GM21447 (cell line): ENCODE measurements around the gene SKA1.

Experiments used
- ATAC-seq: cut with Tn5 transposase; IDR thresholded peaks from one replicate; pipeline ENCODE4 v1.9.1; 2021; ENCODE audit not compliant: unreplicated experiment

Gene SKA1

GRCh38 chr18:50374753-50375391 is at the start of gene SKA1:
Gene SKA1 (plus strand): TSS chr18:50375046. CDS start chr18:50375831, 785 bp downstream.
- peak; percentile 96 for ATAC-seq

GRCh38 chr18:50327983-50328382 is 46.9 kb upstream of the SKA1 start:
- no peak for ATAC-seq

GRCh38 chr18:50330176-50330575 is 44.7 kb upstream of the SKA1 start:
- no peak for ATAC-seq

- no peak for ATAC-seq
These were observed 43.2 kb upstream of the SKA1 start for GRCh38 chr18:50331691-50332090.

- ATAC-seq = peak; percentile 79
These were observed 40.2 kb upstream of the SKA1 start for GRCh38 chr18:50334546-50335152.

DNA sequence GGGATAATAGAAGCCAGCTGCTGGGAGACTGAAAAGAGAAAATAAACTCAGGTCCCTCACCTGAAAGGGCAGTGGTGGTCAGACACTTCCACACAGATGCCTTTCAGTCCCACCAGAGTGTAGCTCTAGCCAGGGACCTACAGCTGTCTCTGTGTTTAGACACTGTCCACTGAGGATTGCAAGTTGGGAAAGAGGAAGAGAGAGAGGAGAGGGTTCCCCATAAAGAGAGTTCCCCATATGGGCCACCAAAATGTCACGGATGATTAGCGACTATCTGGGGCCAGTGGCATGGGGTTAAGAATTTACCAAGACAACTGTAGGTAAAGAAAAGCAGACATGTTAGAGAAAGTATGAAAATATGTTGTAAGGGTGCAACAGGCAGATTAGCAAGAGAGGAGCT is 36.7 kb upstream of the SKA1 start:
- no peak for ATAC-seq

DNA sequence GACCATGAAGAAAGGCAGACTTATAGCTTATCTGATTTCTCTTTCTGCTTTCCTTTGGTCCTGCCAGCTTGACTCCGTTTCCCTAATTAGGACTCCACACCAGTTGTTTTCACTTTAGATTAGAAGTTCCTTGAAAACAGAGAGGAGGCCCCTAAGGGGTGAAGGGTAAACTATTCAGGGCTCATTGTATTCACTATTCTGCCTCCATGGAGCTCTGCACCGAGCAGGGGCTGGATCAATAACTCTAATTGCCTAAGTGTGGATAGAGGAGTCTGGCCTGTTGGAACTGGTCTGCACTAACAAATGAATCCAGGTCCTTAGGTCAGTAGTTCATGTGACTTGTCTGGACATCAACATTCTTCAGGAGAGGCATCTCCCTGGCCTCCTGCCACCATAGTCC is 36.1 kb upstream of the SKA1 start:
- ATAC-seq = no peak

DNA sequence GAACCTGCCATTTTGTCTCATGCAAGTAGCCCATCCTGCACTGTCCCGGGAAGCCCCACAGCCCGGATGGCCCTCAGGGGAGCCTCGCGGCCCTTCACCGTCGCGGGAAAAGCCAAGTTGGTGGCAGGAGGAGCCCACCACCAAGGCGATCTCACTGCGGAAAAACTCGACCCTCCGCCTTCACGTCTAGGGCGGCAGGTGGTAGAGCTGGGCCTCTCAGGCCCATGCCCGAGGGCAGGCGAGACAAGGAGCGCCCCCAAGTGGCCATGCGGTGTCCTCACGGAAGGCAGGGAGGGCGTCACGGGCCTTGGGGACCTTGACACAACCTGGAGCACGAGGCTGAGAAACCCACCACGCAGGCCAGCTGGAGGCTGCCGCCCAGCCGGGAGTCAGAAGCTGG is 34.8 kb upstream of the SKA1 start:
- no peak for ATAC-seq

DNA sequence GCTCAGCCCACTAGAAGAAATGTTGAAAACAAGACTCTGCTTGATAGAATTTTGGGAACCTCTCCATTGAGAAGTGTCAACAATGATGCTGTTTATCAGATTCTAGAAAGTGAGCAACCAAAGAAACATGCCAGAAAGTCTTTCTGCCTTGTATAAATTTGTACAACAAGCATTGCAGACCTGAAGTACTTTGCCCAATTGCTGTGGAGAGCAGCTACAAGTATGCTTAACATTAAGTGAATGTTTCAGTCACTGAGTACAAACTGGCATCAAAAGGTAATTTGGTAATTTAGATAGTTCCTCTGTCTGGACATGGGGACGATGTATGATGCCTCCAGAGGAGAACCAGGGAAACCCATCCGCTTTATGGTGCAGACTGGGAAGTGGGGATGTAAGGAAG is 33.4 kb upstream of the SKA1 start:
- no peak for ATAC-seq

GRCh38 chr18:50350699-50351098 is 24.1 kb upstream of the SKA1 start:
- no peak for ATAC-seq

GRCh38 chr18:50356036-50356945 is 18.6 kb upstream of the SKA1 start:
- peak; percentile 84 for ATAC-seq

DNA sequence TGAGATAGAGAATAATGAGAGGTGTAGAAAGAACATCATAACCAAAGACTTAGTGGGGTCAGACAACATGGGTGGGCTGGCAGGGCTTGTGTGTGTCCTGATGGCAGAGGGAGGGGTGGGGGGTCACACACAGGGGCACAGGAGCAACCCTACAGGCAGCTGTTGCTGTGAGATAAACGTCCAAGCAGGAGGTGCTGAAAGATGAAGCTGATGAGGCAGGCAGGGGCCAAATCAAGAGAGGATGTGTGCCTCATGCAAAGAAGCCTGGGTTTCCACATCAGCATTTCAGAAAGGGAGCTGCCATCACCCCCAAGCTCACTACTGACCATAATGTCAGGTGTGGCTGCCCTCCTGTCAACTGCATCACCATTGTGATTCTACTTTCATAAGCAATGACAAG is 16.0 kb upstream of the SKA1 start:
- ATAC-seq = no peak

DNA sequence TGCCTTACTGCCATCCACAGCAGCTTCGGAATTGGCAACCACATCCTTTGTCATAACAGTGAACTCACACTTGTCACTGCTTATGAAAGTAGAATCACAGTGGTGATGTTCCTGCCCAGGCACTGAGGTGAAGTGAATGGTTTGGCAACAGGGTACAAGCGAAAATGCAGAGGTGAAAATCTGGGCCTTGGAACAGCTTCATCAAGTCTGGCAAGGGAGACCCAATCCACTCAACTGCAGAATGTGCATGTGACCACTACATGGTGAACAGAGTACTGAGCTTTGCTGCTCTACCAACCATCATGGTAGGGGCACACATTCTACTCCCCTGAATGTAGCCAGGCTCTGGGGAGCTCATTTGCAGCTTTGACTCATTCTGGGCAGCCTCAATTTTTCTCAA is 15.0 kb upstream of the SKA1 start:
- no peak for ATAC-seq

GRCh38 chr18:50360611-50361010 is 14.2 kb upstream of the SKA1 start:
- no peak for ATAC-seq

GRCh38 chr18:50369672-50370071 is 5.2 kb upstream of the SKA1 start:
- ATAC-seq = no peak

GRCh38 chr18:50372743-50373142 is 2.1 kb upstream of the SKA1 start:
- no peak for ATAC-seq

DNA sequence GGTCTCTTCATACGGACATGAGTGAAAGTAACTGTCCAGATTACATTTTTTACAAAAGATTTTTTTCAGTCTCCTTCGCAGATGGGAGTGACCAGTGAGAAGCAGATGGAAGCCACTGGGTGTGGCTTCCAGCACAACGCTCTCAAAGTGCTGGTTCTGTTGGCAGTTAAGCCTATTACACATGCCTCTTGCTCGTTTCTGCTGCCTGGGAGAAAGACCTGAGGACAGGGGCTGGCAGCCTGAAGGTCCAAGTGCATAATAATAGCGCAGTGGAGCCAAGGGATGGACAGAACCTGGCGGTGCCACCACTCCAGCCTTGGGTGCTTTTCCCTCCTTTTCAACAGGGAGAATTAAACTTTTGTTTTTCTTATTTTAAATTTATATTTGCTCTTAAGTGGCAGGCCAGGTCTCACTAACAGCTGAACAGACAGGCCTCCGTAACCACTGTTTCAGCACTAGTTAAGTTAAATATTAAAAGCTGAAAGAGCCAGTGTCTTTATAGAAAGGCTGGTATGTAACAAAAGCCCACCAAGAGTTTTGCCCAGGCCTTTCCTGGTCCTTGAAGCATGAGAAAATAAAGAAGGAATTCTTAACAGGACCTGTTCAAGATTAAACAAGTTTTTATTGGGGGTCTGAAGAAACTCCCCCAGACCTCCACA is 1.2 kb upstream of the SKA1 start:
- no peak for ATAC-seq

GRCh38 chr18:50374220-50374752 is 560 bp upstream of the SKA1 start:
- ATAC-seq = no peak

DNA sequence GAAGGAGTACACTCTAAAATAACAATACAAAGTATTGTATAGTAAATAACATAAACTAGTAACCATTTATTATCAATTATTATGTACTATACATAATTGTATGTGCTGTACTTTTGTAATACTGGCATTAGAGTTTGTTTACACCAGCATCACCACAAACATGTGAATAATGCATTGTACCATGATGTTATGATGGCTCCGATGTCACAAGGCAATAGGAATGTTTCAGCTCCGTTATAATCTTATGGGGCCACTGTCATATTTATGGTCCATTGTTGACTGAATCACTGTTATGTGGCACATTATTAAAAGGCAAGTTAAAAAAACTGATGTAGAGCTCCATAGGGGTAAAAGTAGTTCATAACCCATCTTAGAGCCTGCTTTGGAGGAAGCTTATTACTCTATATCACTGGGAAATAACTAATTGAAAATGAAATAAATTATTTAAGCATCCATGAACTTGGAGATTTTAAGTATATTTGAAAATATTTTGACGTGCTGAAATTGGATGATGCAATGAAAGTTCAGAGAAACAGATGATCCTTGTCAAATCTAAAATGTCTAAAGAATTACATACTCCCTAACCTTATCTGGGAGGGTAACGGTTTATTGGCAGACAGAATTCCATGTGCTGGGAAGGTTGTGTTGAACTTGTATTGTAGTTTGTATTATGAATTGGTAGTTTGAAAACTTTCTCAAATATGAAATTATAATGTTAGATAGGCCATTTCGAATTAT is 2.4 kb downstream of the SKA1 start:
- no peak for ATAC-seq

- no peak for ATAC-seq
These were observed 14.1 kb downstream of the SKA1 start for GRCh38 chr18:50388988-50389387.

DNA sequence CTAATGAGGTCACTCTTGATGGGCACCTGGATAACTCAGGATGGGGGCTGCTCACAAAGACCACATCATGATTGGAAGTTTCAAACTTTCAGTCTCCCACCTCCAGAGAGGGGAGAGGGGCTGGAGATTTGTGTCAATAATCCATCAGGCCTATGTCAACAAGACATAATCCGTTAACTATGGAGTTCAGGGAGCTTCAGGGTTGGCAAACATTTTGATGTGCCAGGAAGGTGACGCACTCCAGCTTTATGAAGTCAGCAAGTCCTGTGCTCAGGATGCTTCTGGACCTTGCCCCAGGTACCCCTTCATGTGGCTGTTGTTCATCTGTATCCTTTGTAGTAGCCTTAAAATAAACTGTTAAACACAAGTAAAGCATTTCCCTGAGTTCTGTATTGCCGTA is 19.0 kb downstream of the SKA1 start:
- no peak for ATAC-seq
